K562 (cell line): ENCODE measurements around the gene FBXO28. TPM values are rescaled to one million over a fixed set of nuclear protein-coding genes. Genes with fewer than 3 reads are reported as not detected.

Source experiments
- ATAC-seq: fragments of 200-7000 bp; cut with Tn5 transposase; 3 replicates; pipeline ENCODE4 v1.9.1; 2020; ENCODE audit warnings: moderate library complexity
- BruUV-seq: library from RNA; stranded (reverse); fragments of 400-500 nt; replicated peaks from 2 replicates; lab custom pipeline; 2021; lab: Mats Ljungman, UMichigan
- CTCF ChIA-PET: fragments of 300-600 bp; formaldehyde crosslinking; extraction: SDS; loops from one replicate; lab custom pipeline; 2021; ENCODE audit warnings: low intra/inter-chr PET ratio; lab: Yijun Ruan, JAX
- POLR2A ChIA-PET: fragments of 300-600, 350-650 bp; sonication (Branson Sonifier 250); formaldehyde crosslinking; extraction: SDS; loops from one replicate; lab custom pipeline; 2021; ENCODE audit warnings: antibody characterized with exemption, inconsistent platforms; lab: Yijun Ruan, JAX
- DNase-seq, 4 experiments: peaks; one replicate each; pipeline versions ENCODE4 v3.0.0 to v3.0.0-alpha.2; 2011 to 2018; ENCODE audit warnings: low spot score in 3 of 4, mixed read lengths in 3 of 4; ENCODE audit errors: extremely low read depth in 1 of 4
- FAIRE-seq: peaks from 2 replicates; lab custom pipeline; 2011; peaks lifted over from hg19 to GRCh38; lab: Jason Lieb, UNC
- H2AFZ ChIP-seq: 2 replicates; pipeline ENCODE4 v1.6.0; 2011; ENCODE audit warnings: low read depth, low read length, control low read depth, inconsistent platforms
- H3K27ac ChIP-seq: fragments of 200-600 bp; 3 replicates; pipeline ENCODE4 v1.8.0; 2011; ENCODE audit warnings: low read depth, mild to moderate bottlenecking, control low read depth, inconsistent platforms, low read length, moderate library complexity, mixed read lengths; ENCODE audit errors: extremely low read depth
- H3K27me3 ChIP-seq, 2 experiments: fragments of 300-600 bp in 1 of 2; 2 replicates in 1 of 2; 3 replicates in 1 of 2; pipeline versions ENCODE4 v1.6.0 to v1.8.0; 2011; ENCODE audit warnings: inconsistent platforms in 2 of 2, low read length in 2 of 2, mild to moderate bottlenecking in 1 of 2, mixed read lengths in 1 of 2, moderate library complexity in 1 of 2; ENCODE audit not compliant: control insufficient read depth in 2 of 2, insufficient read depth in 2 of 2
- H3K36me3 ChIP-seq: fragments of 300-600 bp; 3 replicates; pipeline ENCODE4 v1.8.0; 2011; ENCODE audit warnings: mild to moderate bottlenecking, low read length, inconsistent platforms; ENCODE audit not compliant: control insufficient read depth, insufficient read depth
- H3K4me1 ChIP-seq, 2 experiments: fragments of 200-600 bp in 1 of 2; replicated peaks in 1 of 2; 2 replicates in 1 of 2; 3 replicates in 1 of 2; pipeline versions ENCODE4 v1.5.1 to v1.8.0; 2011; ENCODE audit warnings: inconsistent platforms in 2 of 2, low read length in 2 of 2, mild to moderate bottlenecking in 1 of 2, mixed read lengths in 1 of 2, moderate library complexity in 1 of 2; ENCODE audit not compliant: control insufficient read depth in 2 of 2, insufficient read depth in 2 of 2
- H3K4me2 ChIP-seq: 2 replicates; pipeline ENCODE4 v1.6.1; 2011; ENCODE audit warnings: low read length, control low read depth, inconsistent platforms, mixed read lengths; ENCODE audit not compliant: insufficient read depth
- H3K4me3 ChIP-seq: fragments of 200-600 bp; sonication (generic), shearing (Covaris generic); 2 replicates; pipeline ENCODE4 v1.5.1; 2016; ENCODE audit warnings: control low read depth, inconsistent platforms
- H3K79me2 ChIP-seq: fragments of 200-600 bp; 3 replicates; pipeline ENCODE4 v1.8.0; 2011; ENCODE audit warnings: low read length, inconsistent platforms; ENCODE audit not compliant: control insufficient read depth, insufficient read depth
- H3K9ac ChIP-seq, 2 experiments: 2 replicates each; pipeline versions ENCODE4 v1.6.0 to v1.6.1; 2011; ENCODE audit warnings: low read depth in 2 of 2, low read length in 2 of 2, control low read depth in 1 of 2, inconsistent platforms in 1 of 2, mild to moderate bottlenecking in 1 of 2, mixed read lengths in 1 of 2; ENCODE audit not compliant: insufficient read depth in 1 of 2
- H3K9me1 ChIP-seq: one replicate; pipeline ENCODE4 v1.6.0; 2011; ENCODE audit warnings: inconsistent platforms, mild to moderate bottlenecking, low read length, moderate library complexity; ENCODE audit not compliant: control insufficient read depth, insufficient read depth
- H3K9me3 ChIP-seq: replicated peaks from 2 replicates; pipeline ENCODE4 v1.5.1; 2011; ENCODE audit warnings: low read depth, low read length, inconsistent platforms; ENCODE audit not compliant: control insufficient read depth, insufficient read depth
- H4K20me1 ChIP-seq: replicated peaks from 2 replicates; pipeline ENCODE4 v1.6.1; 2011; ENCODE audit warnings: low read length, inconsistent platforms, mixed read lengths; ENCODE audit not compliant: control insufficient read depth, insufficient read depth
- C11orf30 ChIP-seq: fragments of 450-650 bp; IDR thresholded peaks from 2 replicates; pipeline ENCODE4 v1.6.1; 2016; ENCODE audit warnings: low read depth, mild to moderate bottlenecking
- DLX4 ChIP-seq: fragments of 250-450 bp; sonication (Bioruptor Pico); IDR thresholded peaks from 2 replicates; pipeline ENCODE4 v1.6.1; 2021; ENCODE audit warnings: mild to moderate bottlenecking
- NELFE ChIP-seq: IDR thresholded peaks from 2 replicates; pipeline ENCODE4 v1.6.1; 2011; ENCODE audit warnings: mild to moderate bottlenecking; ENCODE audit not compliant: insufficient read depth, insufficient read length
- PRMT5 ChIP-seq: sonication (generic); formaldehyde crosslinking; IDR thresholded peaks from 2 replicates; pipeline ENCODE4 v1.5.0; 2020; ENCODE audit warnings: missing genetic modification reagents
- TFAM ChIP-seq: fragments of 250-450 bp; sonication (Bioruptor Pico); conservative IDR thresholded peaks from 2 replicates; pipeline ENCODE4 v1.5.0; 2021; ENCODE audit warnings: mild to moderate bottlenecking, moderate library complexity
- ZNF263 ChIP-seq: sonication (generic); formaldehyde crosslinking; IDR thresholded peaks from 2 replicates; pipeline ENCODE4 v1.8.0; 2022; ENCODE audit warnings: mild to moderate bottlenecking, missing genetic modification reagents, borderline replicate concordance
- ZNF280B ChIP-seq: fragments of 250-450 bp; sonication (Bioruptor Pico); IDR thresholded peaks from 2 replicates; pipeline ENCODE4 v1.5.1; 2021; ENCODE audit warnings: mild to moderate bottlenecking
- ZNF3 ChIP-seq: fragments of 250-450 bp; sonication (Bioruptor Pico); IDR thresholded peaks from 2 replicates; pipeline ENCODE4 v1.5.0; 2021; ENCODE audit warnings: mild to moderate bottlenecking, moderate library complexity
- ZNF316 ChIP-seq: fragments of 450-650 bp; IDR thresholded peaks from 2 replicates; pipeline ENCODE4 v1.6.1; 2016
- ZNF589 ChIP-seq: fragments of 200-800 bp; sonication (Bioruptor generic); IDR thresholded peaks from 2 replicates; pipeline ENCODE4 v1.6.1; 2016; ENCODE audit warnings: low read depth, missing genetic modification characterization, missing compliant biosample characterization
- WGBS: fragments of 100-300 bp; shearing (Covaris generic); methylation state at CpG from one replicate; pipeline ENCODE4 v1.1.6; 2016; ENCODE audit warnings: low coverage, mixed read lengths; ENCODE audit not compliant: insufficient coverage; ENCODE audit errors: missing lambda C conversion rate; 5-methylcytosine and 5-hydroxymethylcytosine counted together
- in situ Hi-C: fragments of 300-500 bp; cut with MboI; formaldehyde crosslinking; loops from 4 replicates; pipeline ENCODE4 v1.15.0; 2018; ENCODE audit warnings: inconsistent platforms, mixed read lengths
- intact Hi-C: fragments of 100-400 bp; cut with micrococcal nuclease; formaldehyde crosslinking; loops from 2 replicates; pipeline ENCODE4 v1.14.2; 2022
- polyA plus RNA-seq, 8 experiments: library from polyadenylated mRNA; depleted of rRNA in 4 of 8; stranded (reverse) in 5 of 8; unstranded in 3 of 8; fragments of >200 nt; fragmentation: Nextera tagmentation in 2 of 8; fragmentation: Illumina TruSeq in 1 of 8; extraction: Ambion mirVana in 2 of 8; extraction: Trizol in 1 of 8; gene quantifications; 2 replicates each; pipeline versions ENCODE4 v1.2.1 to v1.2.3, GENCODE V29; 2011 to 2014; ENCODE audit warnings: inconsistent platforms in 1 of 8, missing spikeins in 1 of 8
- total RNA-seq, 7 experiments: library from RNA; depleted of rRNA in 6 of 7; stranded (reverse); fragments of >200 nt in 6 of 7; fragmentation: Illumina TruSeq in 2 of 7; extraction: Trizol in 2 of 7; gene quantifications; 2 replicates each; pipeline versions ENCODE4 v1.2.1 to v1.2.3, GENCODE V29; 2011 to 2021; ENCODE audit warnings: low replicate concordance in 1 of 7
- TF ChIP-seq, protein P1 (sequence below): IDR thresholded peaks from 2 replicates; pipeline ENCODE4 v1.6.1; 2012; ENCODE audit warnings: low read depth, low read length, improper control_type of control experiment, borderline replicate concordance

FBXO28 gene
- total and polyA plus RNA-seq, 9 of the 15 experiments (the other 6 are each of a cell fraction or from before 2014, with no cell fraction given): 4.1 to 34.8 (median 25.3) TPM

DNA sequence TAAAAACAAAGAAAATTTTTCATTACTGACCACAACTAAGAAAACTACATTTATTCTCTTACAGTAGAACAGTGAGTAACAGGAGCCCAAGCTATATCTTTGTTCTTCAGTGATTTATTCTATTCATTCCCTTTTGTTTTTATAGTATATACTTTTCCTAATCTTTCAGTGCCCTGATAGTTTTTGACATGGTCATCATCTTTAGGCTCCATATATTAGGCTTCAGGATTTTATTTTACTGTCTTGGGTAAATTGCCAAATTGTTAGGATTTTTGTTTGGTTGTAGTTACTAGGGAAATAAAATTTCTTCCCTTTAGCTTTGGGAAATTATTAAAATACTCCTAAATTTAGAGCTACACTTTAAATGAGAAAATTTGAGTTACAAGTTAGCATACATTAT, 10.3 kb downstream of the FBXO28 start:
- in situ Hi-C loops: loop anchor here (25.0 kb wide), 2 partner anchors 213 to 813 kb away; partner anchors contain the start of genes DNAH14 and NVL
- Histone ChIP-seq H3K9me3 (no peaks in the 10 kb centered on the region), H3K36me3 (peaks cover 56% of the 10 kb centered on the region), H3K9me1 (no peaks in the 10 kb centered on the region), H3K27me3 (no peaks in the 10 kb centered on the region), H3K4me3 (no peak overlapping the region), H3K79me2 (peaks cover 93% of the 10 kb centered on the region), H3K9ac (no peak overlapping the region), H3K4me1 (no peaks in the 10 kb centered on the region), H2AFZ (no peak overlapping the region), H3K4me2 (no peak overlapping the region), H3K27ac (no peak overlapping the region), H4K20me1 (0 out of 2 replicates have a peak, but pooled peaks cover 3% of the 10 kb centered on the region)
- BruUV-seq: no TSS peak
- ATAC-seq: no peak
- CTCF ChIA-PET: no interaction called here
- POLR2A ChIA-PET: interaction anchor here (1.2 kb wide), 1 partner anchor 34 kb away, joined by 4 read pairs; no protein-coding TSS in a partner anchor
- no peak for FAIRE-seq
- no peak for DNase-seq
- intact Hi-C loops: no loop called here
- TF ChIP-seq ZNF3 (CRISPR knock-in tag) (no peak), ZNF316 (peak; percentile 72), C11orf30 (peak; percentile 56)

GRCh38 chr1:224127925-224128819, 14.3 kb downstream of the FBXO28 start:
- no TSS peak for BruUV-seq
- H3K9me3 ChIP-seq: no peaks in the 10 kb centered on the region
- no peak overlapping the region for H3K4me2 ChIP-seq
- ChIA-PET POLR2A (no interaction called here), CTCF (no interaction called here)
- H3K27ac ChIP-seq: no peak overlapping the region
- no peak overlapping the region for H3K9ac ChIP-seq
- intact Hi-C loops (no loop called here), in situ Hi-C loops (no loop called here)
- H4K20me1 ChIP-seq: no peaks in the 10 kb centered on the region
- ATAC-seq: no peak
- TF ChIP-seq ZNF589 (CRISPR knock-in tag): no peak
- no peak for TF ChIP-seq ZNF280B (CRISPR knock-in tag)
- TF ChIP-seq, protein P1, sequence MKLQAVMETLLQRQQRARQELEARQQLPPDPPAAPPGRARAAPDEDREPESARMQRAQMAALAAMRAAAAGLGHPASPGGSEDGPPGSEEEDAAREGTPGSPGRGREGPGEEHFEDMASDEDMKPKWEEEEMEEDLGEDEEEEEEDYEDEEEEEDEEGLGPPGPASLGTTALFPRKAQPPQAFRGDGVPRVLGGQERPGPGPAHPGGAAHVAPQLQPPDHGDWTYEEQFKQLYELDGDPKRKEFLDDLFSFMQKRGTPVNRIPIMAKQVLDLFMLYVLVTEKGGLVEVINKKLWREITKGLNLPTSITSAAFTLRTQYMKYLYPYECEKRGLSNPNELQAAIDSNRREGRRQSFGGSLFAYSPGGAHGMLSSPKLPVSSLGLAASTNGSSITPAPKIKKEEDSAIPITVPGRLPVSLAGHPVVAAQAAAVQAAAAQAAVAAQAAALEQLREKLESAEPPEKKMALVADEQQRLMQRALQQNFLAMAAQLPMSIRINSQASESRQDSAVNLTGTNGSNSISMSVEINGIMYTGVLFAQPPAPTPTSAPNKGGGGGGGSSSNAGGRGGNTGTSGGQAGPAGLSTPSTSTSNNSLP: no peak
- TF ChIP-seq ZNF263 (CRISPR knock-in tag): no peak
- TF ChIP-seq DLX4 (CRISPR knock-in tag): no peak
- no peak for TF ChIP-seq NELFE
- TF ChIP-seq TFAM (CRISPR knock-in tag): no peak
- no peak for TF ChIP-seq PRMT5 (CRISPR knock-in tag)
- peaks cover 61% of the 10 kb centered on the region for H3K79me2 ChIP-seq
- 89% methylated on average over 5 of the region's 5 CpGs for WGBS
- H3K36me3 ChIP-seq: peaks cover 64% of the 10 kb centered on the region
- no peak overlapping the region for H3K4me3 ChIP-seq
- no peaks in the 10 kb centered on the region for H3K4me1 ChIP-seq
- no peaks in the 10 kb centered on the region for H3K9me1 ChIP-seq
- H2AFZ ChIP-seq: no peak overlapping the region
- DNase-seq: no peak
- FAIRE-seq: no peak
- H3K27me3 ChIP-seq: no peaks in the 10 kb centered on the region
